ENCODE data around the gene TRPV2. TPM values are rescaled to one million over a fixed set of nuclear protein-coding genes. Genes with fewer than 3 reads are reported as not detected.
A peak's percentile ranks its signal among the peaks of the same experiment; 100 is the strongest.

Gene TRPV2
- total and polyA plus RNA-seq, 9 donors: 8.7 to 40.4 (median 13.0) TPM

- DNase-seq: peak in 1 of 5 donors; percentile 25
- intact Hi-C loops (cut with DNase I): loop anchor here in 1 of 4 donors (10.0 kb wide), 1 partner anchor 1985 kb away; no protein-coding TSS in a partner anchor
- no peaks in the 10 kb centered on the region for H3K27me3 ChIP-seq
- H3K27ac ChIP-seq: no peak overlapping the region
- H3K4me1 ChIP-seq (ENCODE audit: insufficient read depth): peaks cover 5% of the 10 kb centered on the region
- no peak overlapping the region for H3K4me3 ChIP-seq
- H3K36me3 ChIP-seq: no peaks in the 10 kb centered on the region
- no peaks in the 10 kb centered on the region for H3K9me3 ChIP-seq
- 84 to 89% (median 87%) methylated on average over 10 of the region's 10 CpGs for WGBS, 3 donors
- TF ChIP-seq EP300 (IDR thresholded peaks at IDR 0.05): no peak
- no peak for TF ChIP-seq POLR2A (IDR thresholded peaks at IDR 0.05)
- TF ChIP-seq CTCF (IDR thresholded peaks at IDR 0.05): no peak
Measured at GRCh38 chr17:16419929-16420271, 4.5 kb downstream of the TRPV2 start.

GRCh38 chr17:16422416-16422815 is 7.0 kb downstream of the TRPV2 start:
- Histone ChIP-seq H3K36me3 (no peaks in the 10 kb centered on the region), H3K4me1 (ENCODE audit: insufficient read depth) (no peaks in the 10 kb centered on the region), H3K27ac (no peak overlapping the region), H3K9me3 (no peaks in the 10 kb centered on the region), H3K27me3 (no peaks in the 10 kb centered on the region), H3K4me3 (no peak overlapping the region)
- no peak for DNase-seq
- TF ChIP-seq POLR2A (IDR thresholded peaks at IDR 0.05) (no peak), CTCF (IDR thresholded peaks at IDR 0.05) (no peak), EP300 (IDR thresholded peaks at IDR 0.05) (no peak)
- intact Hi-C loops (cut with DNase I): no loop called here
- 86 to 94% (median 93%) methylated on average over 7 of the region's 7 CpGs for WGBS, 3 donors

- Histone ChIP-seq H3K27ac (no peak overlapping the region), H3K9me3 (no peaks in the 10 kb centered on the region), H3K36me3 (no peaks in the 10 kb centered on the region), H3K4me3 (no peak overlapping the region), H3K27me3 (no peaks in the 10 kb centered on the region), H3K4me1 (ENCODE audit: insufficient read depth) (no peaks in the 10 kb centered on the region)
- 88 to 96% (median 92%) methylated on average over 10 of the region's 10 CpGs for WGBS, 3 donors
- intact Hi-C loops (cut with DNase I): no loop called here
- TF ChIP-seq CTCF (IDR thresholded peaks at IDR 0.05) (no peak), POLR2A (IDR thresholded peaks at IDR 0.05) (no peak), EP300 (IDR thresholded peaks at IDR 0.05) (no peak)
- no peak for DNase-seq
Measured at GRCh38 chr17:16423226-16423872, 8.0 kb downstream of the TRPV2 start.

GRCh38 chr17:16425202-16425601 is 9.8 kb downstream of the TRPV2 start:
- intact Hi-C loops (cut with DNase I): no loop called here
- Histone ChIP-seq H3K27me3 (no peaks in the 10 kb centered on the region), H3K9me3 (no peaks in the 10 kb centered on the region), H3K27ac (no peak overlapping the region), H3K36me3 (no peaks in the 10 kb centered on the region), H3K4me1 (ENCODE audit: insufficient read depth) (no peaks in the 10 kb centered on the region), H3K4me3 (no peak overlapping the region)
- 44 to 56% (median 48%) methylated on average over 6 of the region's 6 CpGs for WGBS, 3 donors
- no peak for TF ChIP-seq POLR2A (IDR thresholded peaks at IDR 0.05)
- TF ChIP-seq EP300 (IDR thresholded peaks at IDR 0.05): no peak
- no peak for TF ChIP-seq CTCF (IDR thresholded peaks at IDR 0.05)
- no peak for DNase-seq
